Activated CD4-positive, CD25-positive, alpha-beta regulatory T cell treated with anti-CD3 and anti-CD28 coated beads, Interleukin-2, amount 50 U/mL, for 16 hours (primary cell): Measurements from ENCODE around the gene MEA1.

Experiments
- DNase-seq: peaks from one replicate; pipeline ENCODE4 v3.0.0-alpha.2; 2020; ENCODE audit warnings: low read depth, low spot score

MEA1 gene

DNA sequence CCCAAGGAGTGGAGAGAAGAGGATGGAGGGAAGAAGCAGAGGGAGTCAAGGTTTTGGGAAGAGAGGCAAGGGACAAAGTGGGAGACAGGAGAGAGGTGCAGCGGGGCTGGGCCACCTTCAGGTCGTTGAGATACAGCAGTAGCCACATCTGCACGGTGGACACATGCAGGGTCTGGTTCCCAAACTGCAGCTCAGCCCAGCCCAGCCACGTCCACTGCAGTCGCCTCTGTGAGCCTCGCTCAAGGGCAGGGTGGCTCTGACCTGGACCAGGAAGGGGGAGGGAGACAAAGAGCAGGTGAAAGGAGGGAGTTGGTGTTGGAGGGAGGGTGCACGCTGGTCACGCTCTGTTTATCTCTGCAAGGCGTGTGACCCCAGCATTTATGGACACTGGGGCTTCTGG lies 25.0 kb upstream of the MEA1 start:
- no peak for DNase-seq

DNA sequence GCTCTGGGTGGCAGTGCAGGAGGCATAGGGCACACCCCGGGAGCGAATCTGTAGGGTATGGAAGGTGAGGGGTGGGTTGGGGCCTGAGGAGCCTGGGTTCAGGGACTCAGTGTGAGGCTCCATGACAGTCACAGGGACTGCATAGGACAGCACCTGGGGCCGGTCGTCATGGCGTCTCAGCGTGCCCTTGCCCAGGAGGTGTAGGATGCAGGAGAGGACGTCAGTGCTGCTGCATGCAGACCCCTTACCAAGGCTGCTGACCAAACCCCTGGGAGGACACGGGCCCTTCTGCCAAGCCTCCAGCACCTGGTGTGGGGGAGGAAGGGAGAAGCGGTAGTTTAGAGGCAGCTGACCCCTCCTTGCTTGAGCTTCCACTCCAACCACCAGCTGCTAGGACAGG lies 24.0 kb upstream of the MEA1 start:
- DNase-seq = no peak

DNA sequence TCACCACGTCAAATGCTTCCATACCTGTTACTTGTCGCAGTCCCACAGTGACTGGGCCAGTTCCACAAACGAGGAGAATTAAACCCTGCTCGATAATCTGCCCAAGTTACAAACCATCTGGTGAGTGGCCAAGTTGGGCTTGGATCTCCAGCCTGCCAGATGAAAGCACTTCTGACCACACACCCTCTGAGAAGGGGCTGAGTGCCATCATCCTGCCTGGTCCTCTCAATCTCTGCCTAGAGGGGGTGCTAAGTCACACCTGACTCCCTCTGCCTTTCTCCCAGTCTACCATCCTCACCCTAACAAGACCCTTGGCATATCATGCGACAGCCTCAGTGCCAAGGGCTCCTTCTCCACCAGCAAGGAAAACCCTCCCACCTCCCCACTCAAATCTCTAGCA lies 23.5 kb upstream of the MEA1 start:
- no peak for DNase-seq

DNA sequence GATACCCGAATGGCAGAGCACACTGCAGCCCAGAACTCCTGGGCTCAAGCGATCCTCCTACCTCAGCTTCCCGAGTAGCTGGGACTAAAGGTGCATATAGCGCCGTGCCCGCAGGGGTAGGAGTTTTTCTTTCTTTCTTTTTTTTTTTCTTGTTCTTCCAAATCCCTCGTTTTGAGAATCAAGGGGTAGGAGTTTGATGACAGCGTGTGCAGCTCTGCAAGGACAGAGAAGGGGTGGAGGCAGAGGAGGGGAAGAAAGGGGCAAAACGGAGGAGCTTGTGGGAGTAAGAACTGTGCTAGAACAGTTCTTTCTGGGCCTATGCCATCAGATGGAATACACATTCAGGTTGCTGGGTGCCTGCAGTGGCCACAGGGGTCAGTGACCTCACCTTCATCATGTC lies 23.0 kb upstream of the MEA1 start:
- no peak for DNase-seq

DNA sequence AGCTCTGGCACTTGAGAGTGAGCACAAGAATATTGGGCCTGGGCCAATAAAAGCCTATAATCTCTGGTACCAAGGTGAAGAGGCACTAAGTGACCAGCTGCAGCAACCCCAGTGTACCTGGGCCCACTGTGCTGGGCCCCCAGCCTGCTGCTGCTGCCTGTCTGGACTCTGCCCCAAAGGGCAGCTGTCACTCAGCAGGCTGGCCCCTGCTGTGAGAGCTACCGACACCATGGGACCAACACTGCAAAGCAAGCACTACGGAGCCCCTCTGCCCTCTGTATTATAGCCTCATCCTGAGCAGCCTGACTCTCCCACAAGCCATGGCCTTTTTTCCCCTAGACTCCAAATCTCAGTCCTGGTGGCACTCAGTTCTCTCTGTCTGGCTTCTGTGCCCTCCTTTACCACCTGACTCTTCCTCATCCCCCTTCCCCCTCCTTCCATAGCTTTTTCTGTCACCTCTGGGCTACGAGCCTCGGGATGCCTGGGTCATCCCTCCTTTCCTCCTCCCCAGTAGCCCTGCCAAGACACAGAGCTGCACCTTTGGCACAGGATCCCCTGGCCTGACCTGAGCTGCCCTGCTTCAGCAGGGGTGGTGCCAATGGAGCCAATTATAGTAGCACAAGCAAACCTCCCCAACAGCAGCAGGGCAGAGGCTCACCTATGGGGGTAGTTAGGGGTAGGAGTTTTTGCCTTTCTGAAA lies 21.9 kb upstream of the MEA1 start:
- DNase-seq = no peak

DNA sequence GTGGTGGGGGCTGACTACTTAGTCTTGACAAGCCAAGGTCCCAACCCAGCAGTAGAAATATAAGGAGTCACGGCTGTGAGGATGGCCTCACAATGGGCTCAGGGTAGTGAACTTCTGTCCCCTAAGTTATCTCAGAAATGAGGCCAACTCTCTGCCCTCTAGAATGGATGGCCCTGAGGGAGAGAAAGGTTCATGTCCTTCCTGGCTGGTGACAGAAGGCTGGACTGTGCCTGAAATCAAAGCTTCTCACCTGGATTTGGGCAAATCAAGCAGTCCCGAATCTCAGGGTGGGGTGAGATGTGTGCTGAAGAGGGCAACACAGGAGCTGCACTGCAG lies 20.4 kb upstream of the MEA1 start:
- DNase-seq = no peak

DNA sequence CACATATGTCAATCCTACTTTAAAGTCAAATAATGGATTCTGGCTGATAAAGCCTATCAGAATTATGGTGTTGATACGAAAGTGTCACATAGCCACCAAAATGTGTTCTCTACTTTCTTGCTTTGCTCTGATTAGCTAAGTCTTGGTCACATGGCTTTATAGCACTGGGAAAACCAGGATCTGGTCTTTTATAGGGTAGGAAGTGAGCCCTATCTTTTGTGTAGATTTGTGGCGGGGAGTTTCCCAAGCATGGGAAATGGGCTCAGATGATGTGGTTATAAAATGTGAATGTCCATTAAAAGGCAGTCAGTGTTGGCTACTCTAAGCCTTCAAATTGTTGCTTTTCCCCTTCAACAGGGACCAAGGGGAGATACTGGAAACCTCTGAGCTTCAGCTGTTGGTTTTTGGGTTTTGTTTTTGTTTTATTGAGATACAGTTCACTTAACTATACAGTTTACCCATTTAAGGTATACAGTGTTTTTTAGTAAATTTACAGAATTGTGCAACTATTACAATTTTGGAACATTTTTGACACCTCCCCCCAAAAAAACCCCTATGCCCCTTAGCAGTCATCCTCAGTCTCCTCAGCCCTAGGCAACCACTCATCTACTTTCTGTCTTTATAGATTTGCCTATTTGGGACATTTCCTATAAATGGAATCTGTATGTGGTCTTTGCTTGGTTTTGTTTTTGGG lies 19.9 kb upstream of the MEA1 start:
- no peak for DNase-seq

DNA sequence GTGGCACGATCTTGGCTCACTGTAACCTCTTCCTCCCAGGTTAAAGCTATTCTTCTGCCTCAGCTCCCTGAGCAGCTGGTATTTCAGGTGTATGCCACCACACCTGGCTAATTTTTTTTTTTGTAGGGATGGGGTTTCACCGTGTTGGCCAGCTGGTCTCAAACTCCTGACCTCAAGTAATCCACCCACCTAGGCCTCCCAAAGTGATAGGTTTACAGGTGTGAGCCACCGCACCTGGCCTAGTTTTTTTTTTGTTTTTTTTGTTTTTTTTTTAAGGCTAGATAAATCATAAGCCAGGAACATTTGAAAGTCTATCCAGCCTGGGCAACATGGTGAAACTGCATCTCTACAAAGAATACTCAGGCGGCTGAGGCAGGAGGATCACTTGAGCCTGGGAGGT lies 18.6 kb upstream of the MEA1 start:
- no peak for DNase-seq

DNA sequence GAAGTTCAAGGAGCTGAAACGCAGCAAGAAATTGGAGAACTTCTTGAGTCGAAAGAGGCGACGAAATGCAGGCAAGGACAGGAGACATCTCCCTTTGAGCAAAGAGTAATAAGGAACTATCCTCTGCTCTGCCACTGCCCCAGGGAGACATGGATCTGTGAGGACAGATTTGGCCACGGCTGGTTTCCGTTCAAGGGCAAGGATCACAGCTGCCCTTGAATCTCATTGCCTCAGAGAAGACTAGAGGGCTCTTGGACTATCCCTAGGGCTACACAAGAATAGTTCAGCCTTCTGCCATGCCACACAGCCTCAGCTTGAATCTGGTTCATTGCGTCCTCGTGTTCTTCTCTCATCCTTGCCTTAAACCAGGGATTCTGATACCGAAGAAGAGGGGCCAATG lies 15.4 kb upstream of the MEA1 start:
- no peak for DNase-seq

DNA sequence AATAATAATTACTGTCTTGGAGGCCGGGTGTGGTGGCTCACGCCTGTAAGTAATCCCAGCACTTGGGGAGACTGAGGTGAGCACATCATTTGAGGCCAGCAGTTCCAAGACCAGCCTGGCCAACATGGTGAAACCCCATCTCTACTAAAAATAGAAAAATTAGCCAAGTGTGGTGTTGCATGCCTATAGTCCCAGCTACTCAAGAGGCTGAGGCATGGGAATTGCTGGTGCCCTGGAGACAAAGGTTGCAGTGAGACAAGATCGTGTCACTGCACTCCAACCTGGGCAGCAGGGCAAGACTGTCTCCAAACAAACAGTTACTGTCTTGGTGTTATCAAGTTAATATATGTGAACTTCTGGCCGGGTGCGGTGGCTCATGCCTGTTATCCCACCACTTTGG lies 12.6 kb upstream of the MEA1 start:
- DNase-seq = no peak

DNA sequence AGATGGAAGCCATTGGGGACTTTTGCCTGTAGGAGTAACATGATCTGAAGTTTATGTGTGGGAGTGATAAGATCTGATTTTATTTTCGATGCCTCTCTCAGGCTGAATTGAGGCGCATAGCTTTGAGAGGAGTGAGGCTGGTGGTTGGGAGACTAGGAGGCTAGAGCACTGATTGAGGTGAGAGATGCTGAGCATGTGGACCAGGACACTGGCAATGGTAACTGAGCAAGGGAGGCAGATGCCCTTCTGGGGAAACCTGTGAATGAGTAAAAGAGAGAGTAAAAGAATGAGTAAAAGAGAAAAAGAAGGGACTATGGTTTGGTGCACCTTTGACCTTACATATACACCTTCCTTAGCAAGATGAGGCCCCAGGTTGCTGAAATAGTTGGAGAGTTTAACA lies 10.7 kb upstream of the MEA1 start:
- DNase-seq = no peak

DNA sequence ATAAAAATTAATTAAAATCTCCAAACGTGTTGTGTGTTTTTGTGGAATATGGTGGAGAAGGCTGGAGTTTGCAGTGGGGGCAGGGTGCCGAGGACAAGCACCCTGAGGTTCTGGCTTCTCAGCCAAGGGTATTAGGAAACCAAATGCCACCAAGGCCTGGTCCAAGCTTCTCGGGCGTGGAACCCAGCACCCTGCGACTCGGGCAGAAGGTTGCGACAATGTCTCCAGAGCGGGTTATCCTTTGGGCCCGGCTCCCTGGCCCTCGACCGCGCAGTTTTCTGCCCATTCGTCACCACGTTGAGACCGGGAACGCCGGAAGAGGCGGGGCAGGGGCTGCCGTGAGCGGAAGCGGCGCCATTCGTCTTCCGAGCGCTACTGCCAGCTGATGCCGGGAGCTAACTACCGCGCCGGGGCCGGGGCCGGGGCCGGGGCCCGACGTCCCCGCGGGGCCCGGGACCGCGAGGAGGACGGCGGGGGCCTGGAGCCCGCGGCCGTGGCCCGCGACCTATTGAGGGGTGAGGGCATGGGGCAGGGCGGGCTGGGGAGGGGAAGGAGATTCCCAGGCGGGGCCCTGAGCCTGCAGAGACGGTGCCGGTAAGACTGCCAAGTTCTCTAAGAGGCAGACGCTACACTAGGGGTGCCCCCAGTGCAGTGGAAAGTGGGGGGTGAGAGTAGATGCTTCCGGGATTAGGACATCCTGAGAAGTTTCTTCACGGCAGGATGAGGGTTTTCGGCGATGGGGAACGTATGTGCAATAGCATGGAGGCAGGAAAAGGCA lies 7.7 kb upstream of the MEA1 start, which contains the start of gene RRP36:
RRP36 (plus strand) TSS at position 354 of the 778 bp plus-strand sequence; CDS start at position 386, 32 bp downstream.
- DNase-seq = peak; percentile 47

DNA sequence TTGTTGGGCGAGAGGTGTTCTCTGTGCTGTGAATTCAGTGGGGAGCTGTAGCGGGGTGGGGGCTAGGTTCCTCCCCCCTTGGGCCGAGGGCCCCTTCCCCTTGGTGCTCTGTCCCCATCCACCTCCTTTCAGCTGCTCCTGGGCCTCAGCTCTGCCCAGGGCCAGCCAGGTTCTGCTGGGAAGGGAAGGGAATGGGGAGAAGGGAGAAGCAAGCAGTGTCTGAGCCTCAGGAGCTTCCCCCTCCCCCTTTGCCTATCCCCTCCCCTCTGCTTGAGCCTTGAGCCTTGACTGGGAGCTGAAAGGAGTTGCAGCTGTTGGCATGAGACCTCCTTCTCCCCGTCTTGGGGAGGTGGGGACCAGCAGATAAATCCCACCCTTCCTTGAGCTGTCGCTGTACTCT lies 7.1 kb upstream of the MEA1 start:
- DNase-seq = no peak

DNA sequence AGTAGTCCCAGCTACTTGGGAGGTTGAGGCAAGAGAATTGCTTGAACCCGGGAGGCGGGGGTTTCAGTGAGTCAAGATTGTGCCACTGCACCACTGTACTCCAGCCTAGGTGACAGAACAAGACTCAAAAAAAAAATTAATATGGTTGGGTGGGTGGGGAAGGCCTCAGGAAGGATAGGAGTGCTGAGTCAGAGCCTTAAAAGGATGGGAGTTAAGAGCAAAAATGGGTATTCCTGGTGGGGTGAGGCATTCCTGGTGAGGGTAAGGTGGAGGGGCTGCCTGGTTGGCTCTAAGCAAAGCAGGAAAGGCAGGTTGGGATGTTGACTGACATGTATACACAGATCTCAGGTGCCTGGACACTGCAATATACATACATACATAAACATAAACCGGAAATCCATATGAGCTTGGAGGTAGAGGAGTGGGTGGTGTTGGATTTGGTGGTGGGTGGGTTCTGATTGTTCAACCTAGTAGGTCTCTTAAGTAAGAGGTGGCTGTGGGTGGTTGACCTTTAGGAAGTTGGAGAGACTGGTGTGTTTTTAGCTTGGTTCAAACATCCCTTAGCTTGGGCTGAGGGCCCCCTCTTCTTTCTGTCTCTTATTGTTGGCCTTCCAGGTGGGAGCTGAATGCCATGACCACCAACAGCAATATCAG lies 6.4 kb upstream of the MEA1 start:
- no peak for DNase-seq

DNA sequence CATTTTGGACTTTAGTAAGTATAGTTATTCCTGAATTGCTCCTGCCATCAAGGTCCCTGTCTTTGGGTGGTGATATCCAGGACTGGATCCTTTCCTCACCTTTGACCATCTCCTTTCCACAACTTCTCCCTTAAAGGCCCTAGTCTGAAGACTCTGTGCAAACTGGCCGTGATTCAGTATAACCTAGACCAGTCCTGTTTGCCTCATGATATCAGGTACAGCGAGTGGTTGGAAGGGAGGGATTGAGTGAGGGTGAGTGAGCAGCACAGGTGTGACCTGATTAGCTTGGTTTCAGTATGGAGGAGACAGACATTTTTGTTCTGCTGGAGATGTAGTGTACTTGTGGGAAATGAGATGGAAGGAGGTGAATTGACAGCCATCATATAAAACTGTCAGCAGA lies 5.4 kb upstream of the MEA1 start:
- DNase-seq = no peak

DNA sequence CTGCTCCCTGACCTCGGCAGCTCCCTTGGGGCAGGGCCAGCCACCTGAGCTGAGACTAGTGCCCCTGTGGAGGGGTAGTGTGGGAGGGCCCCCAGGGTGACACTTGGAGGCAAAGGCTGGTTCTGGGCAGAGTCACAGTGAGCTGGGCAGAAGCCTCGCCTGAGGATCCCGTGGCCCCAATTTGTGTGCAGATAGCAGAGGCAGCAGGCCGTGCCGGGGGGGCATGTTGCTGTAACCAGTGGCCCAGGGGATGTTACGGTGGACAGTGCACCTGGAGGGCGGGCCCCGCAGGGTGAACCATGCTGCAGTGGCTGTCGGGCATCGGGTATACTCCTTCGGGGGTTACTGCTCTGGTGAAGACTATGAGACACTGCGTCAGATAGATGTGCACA lies 3.2 kb upstream of the MEA1 start:
- DNase-seq = no peak

DNA sequence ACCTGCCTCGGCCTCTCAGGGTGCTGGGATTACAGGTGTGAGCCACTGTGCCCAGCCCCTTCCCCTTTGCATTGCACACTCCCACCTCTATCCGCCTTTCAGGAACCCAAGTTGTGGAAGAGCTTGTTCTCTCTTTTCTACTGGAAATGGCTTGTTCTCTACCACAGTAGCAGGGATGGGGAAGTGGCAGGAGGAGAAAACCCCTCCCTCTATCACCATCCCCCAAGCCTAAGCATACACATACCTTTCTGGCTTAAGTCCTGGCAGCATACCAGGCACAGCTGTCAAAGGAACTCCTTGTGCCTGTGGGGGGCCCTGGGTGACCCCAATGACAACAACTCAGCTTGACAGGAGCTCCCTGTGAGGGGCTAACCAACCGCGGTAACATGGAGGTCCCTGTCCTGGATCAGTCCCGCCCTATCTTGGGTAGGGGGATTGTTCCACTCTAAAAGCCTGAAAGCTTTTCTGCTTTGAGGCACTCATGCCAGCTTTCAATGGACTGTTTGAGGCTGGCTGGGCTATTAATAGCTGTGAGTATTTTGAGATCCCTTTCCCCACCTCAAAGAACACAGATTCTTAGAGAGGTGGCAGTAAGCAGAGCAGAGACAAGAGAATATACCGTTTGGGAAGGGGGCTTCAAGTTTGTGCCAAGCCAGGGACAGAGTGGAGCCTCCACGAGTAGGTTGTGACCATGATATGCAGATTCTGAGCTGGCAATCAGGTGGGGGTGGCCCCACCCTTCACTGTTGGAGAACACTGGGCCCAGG lies 2.6 kb upstream of the MEA1 start:
- no peak for DNase-seq

DNA sequence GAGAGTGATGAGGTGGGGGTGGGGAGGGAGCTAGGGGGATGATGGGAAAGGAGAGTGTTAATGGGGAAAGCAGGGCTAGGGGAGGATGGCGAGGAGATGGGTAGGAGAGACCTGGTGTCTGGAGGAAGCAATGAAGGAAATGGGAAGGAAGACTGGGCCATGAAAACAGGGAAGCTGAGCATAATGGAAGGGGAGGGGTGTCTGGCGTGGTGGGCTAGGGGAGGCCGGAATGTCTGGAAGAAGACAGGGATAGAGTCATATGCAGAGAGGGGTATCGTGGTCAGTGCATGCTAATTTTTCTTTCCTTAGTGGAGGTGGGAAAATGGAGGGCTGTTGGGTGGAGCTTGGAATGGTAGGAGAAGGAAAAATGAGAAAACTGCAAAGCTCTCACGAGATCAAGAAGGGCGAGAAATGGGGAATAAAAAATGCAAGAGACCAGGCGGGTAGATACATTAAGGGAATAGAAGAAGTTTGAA lies 726 bp upstream of the MEA1 start:
- DNase-seq = no peak

DNA sequence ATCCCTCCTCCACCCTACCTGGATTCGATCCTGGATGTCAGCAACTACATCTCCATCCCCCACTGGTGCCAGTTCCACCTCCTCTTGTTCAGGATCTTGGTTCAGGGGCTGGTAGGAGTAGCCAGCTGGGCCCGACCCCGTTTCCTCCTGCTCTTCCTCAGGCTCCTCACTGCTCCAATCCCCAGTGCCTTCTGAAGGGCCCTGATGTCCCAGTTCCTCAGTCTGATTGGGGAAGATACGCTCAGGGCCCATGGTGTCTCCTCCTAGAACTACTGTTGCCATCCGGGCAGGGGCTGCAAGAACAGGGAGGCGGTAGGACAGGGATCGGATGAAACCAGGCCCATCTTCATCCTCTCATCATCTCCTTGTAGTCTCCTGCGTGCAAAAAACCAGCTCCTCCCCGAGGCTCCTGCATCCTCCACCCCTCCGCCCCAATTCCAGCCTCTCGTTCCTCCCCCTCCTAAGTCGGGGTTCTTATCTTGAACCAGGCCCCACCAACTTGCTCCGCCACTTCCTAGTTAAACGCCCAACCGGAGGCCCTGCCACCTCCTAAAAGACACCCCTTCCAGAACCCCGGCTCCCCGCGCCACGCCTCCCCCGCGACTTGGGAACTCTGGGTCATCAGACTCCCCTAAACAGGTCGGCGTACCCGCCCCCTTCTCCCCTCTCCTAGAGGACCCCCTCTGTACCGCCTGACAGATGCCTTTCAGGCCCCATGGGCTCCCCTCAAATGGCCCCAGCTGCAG lies 476 bp downstream of the MEA1 start:
- DNase-seq = no peak

DNA sequence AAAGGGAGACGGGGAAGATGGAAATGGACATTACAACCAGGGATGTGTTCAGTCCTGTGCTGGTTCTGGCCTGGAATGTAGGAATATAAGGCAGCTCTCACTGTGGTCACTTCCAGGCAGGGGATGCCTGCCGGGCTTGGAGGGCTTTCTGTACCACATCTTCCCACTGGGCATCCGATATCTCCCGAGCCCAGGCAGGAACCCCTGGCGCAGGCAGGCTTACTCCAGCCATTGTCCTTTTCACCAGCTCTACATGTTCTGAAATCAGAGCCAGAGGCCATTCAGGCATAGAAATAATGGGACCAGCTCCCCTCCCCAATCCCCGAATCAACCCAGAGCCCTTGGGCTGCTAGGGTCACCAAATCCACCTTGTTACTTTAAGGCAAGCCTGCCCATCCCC lies 1.4 kb downstream of the MEA1 start:
- DNase-seq = no peak

DNA sequence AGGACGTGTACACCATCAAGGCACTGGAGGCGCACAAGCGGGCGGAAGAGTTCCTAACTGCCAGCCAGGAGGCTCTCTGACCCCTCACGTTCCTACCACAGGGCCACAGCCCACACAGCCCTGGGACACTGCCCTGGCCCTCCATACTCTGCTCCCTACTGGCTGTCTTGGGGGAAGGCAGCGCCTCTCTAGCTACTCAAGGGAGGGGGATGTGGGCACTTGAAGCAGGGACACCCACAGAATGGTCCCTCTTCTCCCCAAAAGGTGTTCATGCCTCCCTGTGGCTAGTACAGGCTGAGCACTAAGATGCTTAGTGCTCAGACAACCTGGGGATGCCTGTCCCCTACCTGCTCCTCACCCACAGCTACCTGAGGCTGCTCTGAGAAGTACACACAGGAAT lies 2.5 kb downstream of the MEA1 start:
- no peak for DNase-seq
